ENCODE results near the gene KDM6B.

The KDM6B gene

GRCh38 chr17:7856811-7857712 lies 23.0 kb downstream of the KDM6B start, which contains the start of gene NAA38:
Gene NAA38, minus strand, starts transcription at chr17:7857559. Its CDS starts 96 bp downstream, at chr17:7857463.
- Histone ChIP-seq H3K4ac (ENCODE audit: low read length) (no peak within 1 kb of the TSS), H3K27me3 (ENCODE audit: control insufficient read depth in 3 of 3, insufficient read depth in 3 of 3, low read depth in 1 of 3, low read length in 3 of 3) (peaks cover 0 to 8% (median 0%) of the 10 kb centered on the region in 3 experiments), H3K4me2 (ENCODE audit: insufficient read depth, low read length, poor library complexity, severe bottlenecking) (peak within 1 kb of the TSS; percentile 100), H3K4me1 (ENCODE audit: control insufficient read depth in 2 of 2, insufficient read depth in 1 of 2, low read depth in 1 of 2, low read length in 2 of 2) (peaks cover 25 to 37% of the 10 kb centered on the region in 2 donors), H3K23ac (ENCODE audit: low read depth, low read length, poor library complexity) (peak within 1 kb of the TSS; percentile 35), H2BK15ac (ENCODE audit: low read length) (peak within 1 kb of the TSS; percentile 43), H2BK120ac (ENCODE audit: low read depth, low read length) (no peak within 1 kb of the TSS), H3K14ac (ENCODE audit: low read length) (peak within 1 kb of the TSS; percentile 2), H3K18ac (ENCODE audit: low read length) (peak within 1 kb of the TSS; percentile 97), H3K27ac (replicated peaks; ENCODE audit: low read length) (peak within 1 kb of the TSS; percentile 92), H2BK5ac (ENCODE audit: low read length) (peak within 1 kb of the TSS; percentile 43), H4K8ac (ENCODE audit: low read depth, low read length) (no peak within 1 kb of the TSS), H3K4me3 (ENCODE audit: low read length in 2 of 2) (peak within 1 kb of the TSS; percentile 63 to 93), H3K79me1 (ENCODE audit: low read depth, low read length) (peaks cover 5% of the 10 kb centered on the region), H3K9me3 (replicated peaks in 1 of 2; ENCODE audit: control insufficient read depth in 2 of 2, insufficient read depth in 1 of 2, low read depth in 1 of 2, low read length in 2 of 2) (no peaks in the 10 kb centered on the region), H4K91ac (ENCODE audit: low read depth, low read length, poor library complexity) (no peak within 1 kb of the TSS), H2AK5ac (ENCODE audit: low read depth, low read length) (peak within 1 kb of the TSS; percentile 76), H3K36me3 (replicated peaks in 1 of 2; ENCODE audit: control insufficient read depth in 2 of 2, insufficient read depth in 2 of 2, low read length in 2 of 2) (peaks cover 15 to 65% of the 10 kb centered on the region in 2 donors), H2AFZ (ENCODE audit: low read length) (peak within 1 kb of the TSS; percentile 93), H3K9ac (ENCODE audit: low read depth, low read length, poor library complexity) (peak within 1 kb of the TSS; percentile 94), H2BK12ac (ENCODE audit: low read length) (no peak within 1 kb of the TSS)
- WGBS, 2 donors (ENCODE audit: extremely low coverage in 2 of 2, insufficient read length in 2 of 2, insufficient replicate concordance in 1 of 2): no CpG with 5 or more reads among the region's 64 CpGs
- peak; percentile 100 for DNase-seq (ENCODE audit: low spot score)

- Histone ChIP-seq H4K8ac (ENCODE audit: low read depth, low read length) (no peak within 1 kb of the TSS), H3K4me2 (ENCODE audit: insufficient read depth, low read length, poor library complexity, severe bottlenecking) (peak within 1 kb of the TSS; percentile 100), H2AFZ (ENCODE audit: low read length) (peak within 1 kb of the TSS; percentile 93), H4K91ac (ENCODE audit: low read depth, low read length, poor library complexity) (no peak within 1 kb of the TSS), H3K4me1 (ENCODE audit: control insufficient read depth in 2 of 2, insufficient read depth in 1 of 2, low read depth in 1 of 2, low read length in 2 of 2) (peaks cover 22 to 36% of the 10 kb centered on the region in 2 donors), H3K9ac (ENCODE audit: low read depth, low read length, poor library complexity) (peak within 1 kb of the TSS; percentile 94), H3K14ac (ENCODE audit: low read length) (peak within 1 kb of the TSS; percentile 2), H3K23ac (ENCODE audit: low read depth, low read length, poor library complexity) (peak within 1 kb of the TSS; percentile 35), H2BK15ac (ENCODE audit: low read length) (peak within 1 kb of the TSS; percentile 41), H3K9me3 (replicated peaks in 1 of 2; ENCODE audit: control insufficient read depth in 2 of 2, insufficient read depth in 1 of 2, low read depth in 1 of 2, low read length in 2 of 2) (no peaks in the 10 kb centered on the region), H2BK5ac (ENCODE audit: low read length) (peak within 1 kb of the TSS; percentile 43), H3K4me3 (ENCODE audit: low read length in 2 of 2) (peak within 1 kb of the TSS; percentile 63 to 93), H3K79me1 (ENCODE audit: low read depth, low read length) (peaks cover 2% of the 10 kb centered on the region), H2BK120ac (ENCODE audit: low read depth, low read length) (no peak within 1 kb of the TSS), H3K18ac (ENCODE audit: low read length) (peak within 1 kb of the TSS; percentile 97), H2BK12ac (ENCODE audit: low read length) (no peak within 1 kb of the TSS), H2AK5ac (ENCODE audit: low read depth, low read length) (peak within 1 kb of the TSS; percentile 76), H3K27me3 (ENCODE audit: control insufficient read depth in 3 of 3, insufficient read depth in 3 of 3, low read depth in 1 of 3, low read length in 3 of 3) (peaks cover 0 to 3% (median 0%) of the 10 kb centered on the region in 3 experiments), H3K36me3 (replicated peaks in 1 of 2; ENCODE audit: control insufficient read depth in 2 of 2, insufficient read depth in 2 of 2, low read length in 2 of 2) (peaks cover 6 to 62% of the 10 kb centered on the region in 2 donors), H3K27ac (replicated peaks; ENCODE audit: low read length) (peak within 1 kb of the TSS; percentile 92), H3K4ac (ENCODE audit: low read length) (no peak within 1 kb of the TSS)
- DNase-seq (ENCODE audit: low spot score): peak; percentile 92
- no CpG with 5 or more reads among the region's 48 CpGs for WGBS, 2 donors (ENCODE audit: extremely low coverage in 2 of 2, insufficient read length in 2 of 2, insufficient replicate concordance in 1 of 2)
Measured at GRCh38 chr17:7857713-7858521, 23.9 kb downstream of the KDM6B start, which contains the start of gene CYB5D1. Gene CYB5D1, plus strand, starts transcription at chr17:7858003. Its CDS starts 132 bp downstream, at chr17:7858135.

GRCh38 chr17:7858522-7858810 lies 24.4 kb downstream of the KDM6B start:
- peak overlapping the region; percentile 63 to 85 for H3K4me3 ChIP-seq (ENCODE audit: low read length in 2 of 2)
- WGBS, 2 donors (ENCODE audit: extremely low coverage in 2 of 2, insufficient read length in 2 of 2, insufficient replicate concordance in 1 of 2): no CpG with 5 or more reads among the region's 20 CpGs
- no peak overlapping the region for H2BK15ac ChIP-seq (ENCODE audit: low read length)
- H2AFZ ChIP-seq (ENCODE audit: low read length): peak overlapping the region; percentile 93
- peak overlapping the region; percentile 24 for H3K18ac ChIP-seq (ENCODE audit: low read length)
- H4K8ac ChIP-seq (ENCODE audit: low read depth, low read length): no peak overlapping the region
- no peak overlapping the region for H3K14ac ChIP-seq (ENCODE audit: low read length)
- no peak overlapping the region for H3K4ac ChIP-seq (ENCODE audit: low read length)
- peaks cover 2% of the 10 kb centered on the region for H3K79me1 ChIP-seq (ENCODE audit: low read depth, low read length)
- peaks cover 4 to 63% of the 10 kb centered on the region in 2 donors for H3K36me3 ChIP-seq (replicated peaks in 1 of 2; ENCODE audit: control insufficient read depth in 2 of 2, insufficient read depth in 2 of 2, low read length in 2 of 2)
- H3K4me2 ChIP-seq (ENCODE audit: insufficient read depth, low read length, poor library complexity, severe bottlenecking): peak overlapping the region; percentile 96
- no peaks in the 10 kb centered on the region for H3K27me3 ChIP-seq (ENCODE audit: control insufficient read depth in 3 of 3, insufficient read depth in 3 of 3, low read depth in 1 of 3, low read length in 3 of 3)
- H2BK5ac ChIP-seq (ENCODE audit: low read length): no peak overlapping the region
- no peak overlapping the region for H4K91ac ChIP-seq (ENCODE audit: low read depth, low read length, poor library complexity)
- H2AK5ac ChIP-seq (ENCODE audit: low read depth, low read length): no peak overlapping the region
- no peak overlapping the region for H3K23ac ChIP-seq (ENCODE audit: low read depth, low read length, poor library complexity)
- H3K4me1 ChIP-seq (ENCODE audit: control insufficient read depth in 2 of 2, insufficient read depth in 1 of 2, low read depth in 1 of 2, low read length in 2 of 2): peaks cover 19 to 36% of the 10 kb centered on the region in 2 donors
- peak; percentile 56 for DNase-seq (ENCODE audit: low spot score)
- H3K9me3 ChIP-seq (replicated peaks in 1 of 2; ENCODE audit: control insufficient read depth in 2 of 2, insufficient read depth in 1 of 2, low read depth in 1 of 2, low read length in 2 of 2): no peaks in the 10 kb centered on the region
- H3K9ac ChIP-seq (ENCODE audit: low read depth, low read length, poor library complexity): peak overlapping the region; percentile 94
- no peak overlapping the region for H2BK12ac ChIP-seq (ENCODE audit: low read length)
- H2BK120ac ChIP-seq (ENCODE audit: low read depth, low read length): no peak overlapping the region
- H3K27ac ChIP-seq (replicated peaks; ENCODE audit: low read length): no peak overlapping the region
